Smooth muscle cell (in vitro differentiated cells): ENCODE measurements around the gene TMPRSS5. TPM values are rescaled to one million over a fixed set of nuclear protein-coding genes. Genes with fewer than 3 reads are reported as not detected.
A peak's percentile ranks its signal among the peaks of the same experiment; 100 is the strongest.

ENCODE experiments used
- DNase-seq: peaks from one replicate; lab custom pipeline; 2025; ENCODE audit not compliant: unreplicated experiment; lab: John Stamatoyannopoulos, UW
- H2AFZ ChIP-seq: fragments of 200-600 bp; sonication (generic); 2 replicates; pipeline ENCODE4 v1.6.0; 2016; ENCODE audit warnings: antibody characterized with exemption, low read depth, mild to moderate bottlenecking
- H3F3A ChIP-seq: fragments of 200-600 bp; sonication (generic); 2 replicates; pipeline ENCODE4 v1.6.0; 2017; ENCODE audit warnings: antibody characterized with exemption, low read depth
- H3K27ac ChIP-seq: fragments of 200-600 bp; sonication (generic); 2 replicates; pipeline ENCODE4 v1.5.1; 2016; ENCODE audit warnings: low read depth, mild to moderate bottlenecking
- H3K27me3 ChIP-seq: fragments of 200-600 bp; sonication (generic); 2 replicates; pipeline ENCODE4 v1.6.1; 2016; ENCODE audit warnings: low read depth, mild to moderate bottlenecking
- H3K36me3 ChIP-seq: fragments of 200-600 bp; sonication (generic); 2 replicates; pipeline ENCODE4 v1.5.1; 2016; ENCODE audit warnings: low read depth
- H3K4me1 ChIP-seq: fragments of 200-600 bp; sonication (generic); 2 replicates; pipeline ENCODE4 v1.5.1; 2016; ENCODE audit warnings: low read depth
- H3K4me2 ChIP-seq: fragments of 200-600 bp; sonication (generic); 2 replicates; pipeline ENCODE4 v1.6.0; 2016; ENCODE audit warnings: mild to moderate bottlenecking
- H3K4me3 ChIP-seq: fragments of 200-600 bp; sonication (generic); 2 replicates; pipeline ENCODE4 v1.5.1; 2016; ENCODE audit warnings: mild to moderate bottlenecking
- H3K79me2 ChIP-seq: fragments of 200-600 bp; sonication (generic); 2 replicates; pipeline ENCODE4 v1.6.0; 2016; ENCODE audit warnings: low read depth, mild to moderate bottlenecking
- H3K9ac ChIP-seq: fragments of 200-600 bp; sonication (generic); 2 replicates; pipeline ENCODE4 v1.6.0; 2016; ENCODE audit warnings: low read depth
- H3K9me3 ChIP-seq: fragments of 200-600 bp; sonication (generic); replicated peaks from 2 replicates; pipeline ENCODE4 v1.5.1; 2016; ENCODE audit warnings: low read depth
- H4K20me1 ChIP-seq: fragments of 200-600 bp; sonication (generic); 2 replicates; pipeline ENCODE4 v1.6.0; 2016; ENCODE audit warnings: low read depth
- WGBS: methylation state at CpG from one replicate; pipeline ENCODE4 v1.1.7; 2016; ENCODE audit warnings: low lambda C conversion rate; 5-methylcytosine and 5-hydroxymethylcytosine counted together
- polyA plus RNA-seq: library from polyadenylated mRNA; unstranded; fragments of >200 nt; fragmentation: Nextera tagmentation; extraction: Ambion mirVana; gene quantifications from 2 replicates; pipeline ENCODE4 v1.2.1, GENCODE V29; 2016
- total RNA-seq: library from RNA; depleted of rRNA; stranded (reverse); fragments of >200 nt; gene quantifications from 2 replicates; pipeline ENCODE4 v1.2.3, GENCODE V29; 2014
- TF ChIP-seq, protein P1 (sequence below): fragments of 200-600 bp; sonication (generic); IDR thresholded peaks from 2 replicates; pipeline ENCODE4 v1.5.1; 2017; ENCODE audit warnings: borderline replicate concordance, mild to moderate bottlenecking, antibody characterized with exemption; ENCODE audit not compliant: insufficient read depth, poor library complexity, severe bottlenecking

The TMPRSS5 gene
- total and polyA plus RNA-seq, 2 experiments from 2014 or later, result 0.43 TPM; not detected in 1

- Histone ChIP-seq H3K4me2 (peak overlapping the region; percentile 2), H3K27me3 (no peaks in the 10 kb centered on the region), H3K27ac (peak overlapping the region; percentile 54), H3K79me2 (no peaks in the 10 kb centered on the region), H3K4me3 (no peak overlapping the region), H4K20me1 (no peaks in the 10 kb centered on the region), H3K4me1 (no peaks in the 10 kb centered on the region), H3F3A (no peaks in the 10 kb centered on the region), H2AFZ (no peak overlapping the region), H3K9ac (peak overlapping the region; percentile 52), H3K36me3 (no peaks in the 10 kb centered on the region), H3K9me3 (no peaks in the 10 kb centered on the region)
- no peak for DNase-seq
- 89% methylated on average over 19 of the region's 19 CpGs for WGBS
- TF ChIP-seq, protein P1, sequence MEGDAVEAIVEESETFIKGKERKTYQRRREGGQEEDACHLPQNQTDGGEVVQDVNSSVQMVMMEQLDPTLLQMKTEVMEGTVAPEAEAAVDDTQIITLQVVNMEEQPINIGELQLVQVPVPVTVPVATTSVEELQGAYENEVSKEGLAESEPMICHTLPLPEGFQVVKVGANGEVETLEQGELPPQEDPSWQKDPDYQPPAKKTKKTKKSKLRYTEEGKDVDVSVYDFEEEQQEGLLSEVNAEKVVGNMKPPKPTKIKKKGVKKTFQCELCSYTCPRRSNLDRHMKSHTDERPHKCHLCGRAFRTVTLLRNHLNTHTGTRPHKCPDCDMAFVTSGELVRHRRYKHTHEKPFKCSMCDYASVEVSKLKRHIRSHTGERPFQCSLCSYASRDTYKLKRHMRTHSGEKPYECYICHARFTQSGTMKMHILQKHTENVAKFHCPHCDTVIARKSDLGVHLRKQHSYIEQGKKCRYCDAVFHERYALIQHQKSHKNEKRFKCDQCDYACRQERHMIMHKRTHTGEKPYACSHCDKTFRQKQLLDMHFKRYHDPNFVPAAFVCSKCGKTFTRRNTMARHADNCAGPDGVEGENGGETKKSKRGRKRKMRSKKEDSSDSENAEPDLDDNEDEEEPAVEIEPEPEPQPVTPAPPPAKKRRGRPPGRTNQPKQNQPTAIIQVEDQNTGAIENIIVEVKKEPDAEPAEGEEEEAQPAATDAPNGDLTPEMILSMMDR, result no peak
Observed at GRCh38 chr11:113689768-113690618, 16.1 kb downstream of the TMPRSS5 start.

GRCh38 chr11:113685654-113686359 is 20.3 kb downstream of the TMPRSS5 start:
- Histone ChIP-seq H3K4me2 (no peak overlapping the region), H3K9me3 (no peaks in the 10 kb centered on the region), H2AFZ (no peak overlapping the region), H3K9ac (no peak overlapping the region), H3K4me3 (no peak overlapping the region), H3K27ac (no peak overlapping the region), H3K27me3 (no peaks in the 10 kb centered on the region), H4K20me1 (no peaks in the 10 kb centered on the region), H3F3A (no peaks in the 10 kb centered on the region), H3K36me3 (no peaks in the 10 kb centered on the region), H3K79me2 (no peaks in the 10 kb centered on the region), H3K4me1 (no peaks in the 10 kb centered on the region)
- TF ChIP-seq, protein P1, result no peak
- 67% methylated on average over 2 of the region's 2 CpGs for WGBS
- no peak for DNase-seq

- Histone ChIP-seq H3K4me2 (no peak overlapping the region), H3K4me1 (no peaks in the 10 kb centered on the region), H3K27me3 (no peaks in the 10 kb centered on the region), H3F3A (no peaks in the 10 kb centered on the region), H2AFZ (no peak overlapping the region), H3K36me3 (no peaks in the 10 kb centered on the region), H3K4me3 (no peak overlapping the region), H3K79me2 (no peaks in the 10 kb centered on the region), H3K9me3 (no peaks in the 10 kb centered on the region), H3K27ac (no peak overlapping the region), H4K20me1 (no peaks in the 10 kb centered on the region), H3K9ac (no peak overlapping the region)
- 66% methylated on average over 5 of the region's 5 CpGs for WGBS
- no peak for DNase-seq
- TF ChIP-seq, protein P1, result no peak
Observed at GRCh38 chr11:113684496-113684895, 21.6 kb downstream of the TMPRSS5 start.
